ENCODE results near the gene TPD52L1.
A peak's percentile ranks its signal among the peaks of the same experiment; 100 is the strongest.
"Not testable (repeated sequence)": the region's sequence is repeated elsewhere in the genome, so short reads cannot be mapped to it uniquely, and the experiment has no call there.

TPD52L1 gene

DNA sequence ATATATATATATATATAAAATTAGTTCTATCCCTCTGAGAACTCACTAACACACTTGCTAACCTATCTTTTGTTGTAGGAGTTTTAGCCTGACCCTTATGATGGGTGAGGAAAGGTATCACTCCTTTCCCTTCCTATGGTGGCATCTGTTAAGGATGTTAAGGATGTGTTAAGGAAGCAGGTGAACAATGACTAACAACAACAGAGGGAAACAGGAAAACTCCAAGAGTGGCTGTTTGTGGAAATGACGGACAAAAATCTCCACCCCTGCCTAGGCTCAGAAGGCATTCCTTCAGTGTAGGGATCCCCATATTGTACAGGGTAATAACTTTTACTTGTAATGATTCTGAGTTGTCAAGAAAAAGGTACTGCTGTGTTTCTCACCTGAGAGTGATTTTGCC is 8.8 kb upstream of the TPD52L1 start:
- DNase-seq: no peak

DNA sequence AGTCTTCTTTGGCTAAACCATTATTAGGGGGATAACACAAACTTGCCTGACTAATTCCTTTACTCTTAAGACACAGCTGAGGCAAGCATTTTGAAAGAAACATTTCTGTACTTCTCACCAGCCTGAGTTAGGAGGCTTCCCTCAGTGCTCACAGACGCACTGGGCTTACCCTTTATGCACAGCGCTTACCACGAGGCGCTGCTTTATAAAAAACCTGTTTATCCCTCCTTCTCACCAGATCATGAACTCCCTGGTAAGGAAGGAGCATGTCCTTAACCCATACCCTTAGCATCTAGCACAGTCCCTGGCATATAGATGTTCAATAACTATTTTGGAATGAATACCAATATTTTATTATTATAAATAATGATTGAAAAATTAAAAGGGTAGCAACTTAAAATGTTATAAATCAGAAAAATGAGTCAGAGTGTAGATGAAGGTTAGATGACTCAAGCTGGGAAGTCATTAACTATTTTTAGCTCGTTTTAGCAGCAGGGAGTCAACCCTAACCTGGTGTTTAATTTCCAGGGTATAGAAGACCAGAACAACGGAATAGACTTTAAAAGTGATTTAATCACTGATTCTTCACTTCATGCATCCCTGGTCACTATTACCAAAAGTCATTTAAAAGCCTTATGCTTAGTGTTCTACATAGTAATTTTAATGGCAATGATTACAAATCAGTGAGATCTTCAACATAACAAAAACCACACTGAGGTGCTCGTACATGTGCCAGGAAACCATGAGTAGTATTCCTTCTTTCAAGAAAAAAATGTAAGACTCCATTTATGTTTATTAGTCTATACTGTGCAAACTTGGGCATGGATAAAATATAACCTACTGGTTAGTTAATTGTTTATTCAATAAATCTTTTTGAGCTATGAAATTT is 4.1 kb upstream of the TPD52L1 start:
- peak; percentile 70 for DNase-seq

DNA sequence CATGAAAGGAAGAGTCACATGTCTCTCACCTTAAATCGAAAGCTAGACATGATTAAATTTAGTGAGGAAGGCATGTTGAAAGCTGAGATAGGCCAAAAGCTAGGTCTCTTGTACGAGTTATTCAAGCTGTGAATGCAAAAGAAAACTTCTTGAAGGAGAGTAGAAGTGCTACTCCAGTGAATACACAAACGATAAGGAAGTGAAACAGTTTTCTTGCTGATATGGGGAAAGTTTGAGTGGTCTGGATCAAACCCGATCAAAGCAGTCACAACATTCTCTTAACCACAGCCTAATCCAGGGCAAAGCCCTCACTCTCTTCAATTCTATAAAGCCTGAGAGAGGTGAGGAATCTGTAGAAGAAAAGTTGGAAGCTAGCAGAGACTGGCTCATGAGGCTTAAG is 1.9 kb upstream of the TPD52L1 start:
- DNase-seq: no peak

DNA sequence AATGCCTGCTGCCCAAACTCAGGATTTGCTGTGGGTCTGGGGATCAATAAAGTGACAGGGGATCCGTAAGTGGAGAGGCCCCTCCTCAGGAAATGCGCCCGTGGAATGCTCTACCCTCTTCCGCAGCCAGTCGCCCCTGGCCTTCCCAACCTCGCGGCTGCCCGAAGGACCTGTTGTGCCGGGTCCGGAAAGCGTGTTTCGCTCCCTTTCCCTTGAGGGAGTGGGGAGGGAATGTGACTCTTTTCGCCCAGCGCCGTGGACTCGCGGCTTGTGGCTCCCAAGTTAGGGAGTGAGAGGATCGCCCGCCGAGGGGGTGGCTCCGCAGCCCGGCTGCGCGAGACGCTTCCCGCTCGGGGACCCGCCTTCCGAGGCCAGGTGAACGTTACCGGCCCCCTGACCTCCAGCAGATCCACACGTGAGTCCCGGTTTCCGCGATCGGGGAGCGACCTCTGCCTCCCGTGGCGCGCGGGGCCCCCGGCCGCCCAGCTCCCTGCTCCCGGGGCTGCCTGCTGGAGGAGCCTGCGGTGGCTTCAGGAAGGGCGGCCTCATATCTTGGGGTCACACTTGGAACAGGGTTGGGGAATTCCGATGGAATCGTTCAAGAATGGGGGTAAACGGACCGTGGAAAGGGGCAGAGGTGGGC is 666 bp downstream of the TPD52L1 start:
- no peak for DNase-seq

DNA sequence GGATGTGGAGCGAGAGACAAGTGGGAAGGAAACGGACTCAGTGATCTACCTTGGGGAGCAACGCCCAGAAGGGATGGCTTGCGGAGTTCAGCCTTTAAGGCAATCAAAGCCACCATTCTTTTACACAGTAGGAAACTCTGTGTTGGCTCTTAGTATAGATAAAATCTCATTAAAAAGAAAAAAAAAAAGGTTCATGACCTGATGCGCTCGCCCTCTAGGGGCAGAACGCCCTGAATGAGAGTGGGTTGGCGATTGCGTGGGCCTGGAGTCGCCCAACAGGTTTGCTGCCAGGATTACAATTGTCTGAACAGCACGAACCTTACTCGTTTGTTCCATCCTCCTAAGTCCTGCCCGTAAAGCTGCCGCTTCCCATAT is 1.2 kb downstream of the TPD52L1 start:
- DNase-seq: peak; percentile 32

DNA sequence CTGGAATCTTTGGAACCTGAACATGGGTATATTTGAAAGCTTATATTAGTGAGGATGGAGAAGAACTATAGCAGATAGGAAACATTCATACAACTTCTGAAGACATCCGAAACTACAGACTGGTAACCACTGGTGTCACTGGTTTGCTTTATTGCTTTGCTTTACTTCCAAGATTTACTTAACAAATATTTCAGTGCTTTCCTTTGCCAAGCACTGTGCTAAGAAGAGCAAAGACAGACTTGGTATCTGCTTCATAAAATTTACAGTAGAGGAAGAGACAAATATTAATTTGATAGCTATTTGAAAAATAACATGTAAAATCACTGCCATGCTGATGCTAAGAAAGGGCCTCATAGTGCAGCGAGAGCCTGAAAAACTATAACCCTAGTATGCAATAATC is 1.8 kb downstream of the TPD52L1 start:
- no peak for DNase-seq

DNA sequence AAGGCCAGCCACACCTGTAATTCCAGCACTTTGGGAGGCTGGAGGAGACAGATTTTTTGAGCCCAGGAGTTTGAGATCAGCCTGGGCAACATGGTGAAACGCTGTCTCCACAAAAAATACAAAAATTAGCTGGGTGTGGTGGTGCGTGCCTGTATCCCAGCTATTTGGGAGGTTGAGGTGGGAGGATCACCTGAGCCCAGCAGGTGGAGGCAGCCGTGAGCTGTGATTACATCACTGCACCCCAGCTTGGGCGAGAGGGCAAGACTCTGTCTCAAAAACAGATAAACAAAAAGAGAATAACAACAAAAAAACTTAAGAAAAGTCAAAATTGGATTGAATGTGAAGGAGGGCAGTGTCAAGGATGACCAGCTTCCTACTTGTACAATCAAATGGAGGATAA is 2.9 kb downstream of the TPD52L1 start:
- DNase-seq: no peak

DNA sequence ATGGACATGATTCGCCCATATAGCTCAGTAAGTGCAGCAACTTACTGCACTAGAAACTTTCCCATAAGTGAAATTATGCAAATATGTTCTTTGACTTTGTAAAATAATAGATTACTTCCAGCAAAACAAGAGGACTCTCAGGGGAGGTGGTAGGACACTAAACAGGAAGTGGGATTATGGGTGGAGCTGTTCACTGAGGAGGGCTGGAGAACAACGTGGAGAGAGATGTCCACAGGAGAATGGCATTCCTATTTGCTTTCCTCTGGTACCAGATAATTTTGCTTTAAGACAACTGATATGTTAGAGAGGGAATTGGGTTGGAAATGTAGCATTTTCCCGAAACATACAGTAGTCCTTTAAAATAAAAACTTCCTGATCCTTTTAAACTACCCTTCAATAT is 3.7 kb downstream of the TPD52L1 start:
- no peak for DNase-seq

DNA sequence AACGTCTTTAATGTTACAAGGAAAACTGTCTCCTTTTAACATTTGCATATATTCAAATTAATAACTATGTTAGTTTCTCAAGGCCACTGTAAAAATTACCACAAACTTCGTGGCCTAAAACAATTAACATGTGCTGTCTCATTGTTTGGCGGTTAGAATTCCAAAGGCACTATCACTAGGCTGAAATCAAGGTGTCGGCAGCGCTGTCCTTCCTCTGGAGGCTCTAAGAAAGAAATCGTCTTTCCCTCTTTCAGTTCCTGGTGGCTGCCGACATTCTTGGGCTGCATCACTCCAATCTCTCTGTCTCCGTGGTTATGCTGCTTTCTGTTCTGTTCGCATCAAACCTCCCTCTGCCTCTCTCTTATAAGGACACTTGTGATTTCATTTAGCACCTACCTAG is 4.2 kb downstream of the TPD52L1 start:
- no peak for DNase-seq

DNA sequence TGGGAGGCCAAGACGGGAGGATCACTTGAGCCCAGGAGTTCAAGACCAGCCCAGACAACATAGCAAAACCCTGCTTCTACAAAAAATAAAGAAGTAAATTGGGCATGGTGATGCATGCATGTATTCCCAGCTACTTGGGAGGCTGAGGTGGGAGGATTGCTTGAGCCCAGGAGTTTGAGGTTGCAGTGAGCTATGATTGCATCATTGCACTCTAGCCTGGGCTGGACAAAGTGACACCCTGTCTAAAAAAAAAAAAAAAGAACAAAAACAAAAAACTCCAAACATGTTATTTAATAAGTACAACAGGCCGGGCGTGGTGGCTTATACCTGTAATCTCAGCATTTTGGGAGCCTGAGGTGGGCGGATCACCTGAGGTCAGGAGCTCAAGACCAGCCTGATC is 9.8 kb downstream of the TPD52L1 start:
- DNase-seq: not testable (repeated sequence)

DNA sequence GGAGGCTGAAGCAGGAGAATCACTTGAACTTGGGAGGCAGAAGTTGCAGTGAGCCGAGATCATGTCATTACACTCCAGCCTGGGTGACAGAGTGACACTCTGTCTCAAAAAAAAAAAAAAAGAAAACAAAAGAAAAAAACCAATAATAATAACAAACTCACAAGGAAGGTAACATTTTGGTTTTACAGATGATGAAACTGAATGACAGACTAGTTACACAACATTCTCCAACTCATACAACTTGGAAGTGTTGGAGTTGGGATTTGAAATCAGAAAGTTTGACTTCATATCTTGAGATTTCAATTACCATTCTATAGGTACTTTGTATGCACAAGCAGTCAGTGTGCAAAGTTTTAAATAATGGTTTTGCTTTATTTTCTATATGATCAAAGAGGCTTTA is 10.2 kb downstream of the TPD52L1 start:
- no peak for DNase-seq

DNA sequence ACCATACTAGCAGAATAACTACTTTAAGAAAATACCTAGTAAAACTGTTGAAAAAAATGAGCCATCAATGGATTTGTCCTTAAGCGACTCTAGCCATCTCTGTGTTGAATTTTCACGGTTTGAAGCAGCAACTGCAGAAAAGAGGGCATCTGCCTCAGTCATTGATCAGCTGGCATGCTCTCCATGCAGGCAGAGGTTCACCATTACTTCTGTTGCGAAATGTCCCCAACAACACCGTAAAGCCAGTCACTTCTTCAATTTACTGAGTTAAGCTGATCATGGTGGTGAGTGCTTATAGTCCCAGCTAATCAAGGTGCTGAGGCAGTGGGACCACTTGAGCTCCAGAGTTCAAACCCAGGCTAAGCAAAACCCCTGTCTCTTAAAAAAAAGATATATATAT is 11.1 kb downstream of the TPD52L1 start:
- DNase-seq: no peak

DNA sequence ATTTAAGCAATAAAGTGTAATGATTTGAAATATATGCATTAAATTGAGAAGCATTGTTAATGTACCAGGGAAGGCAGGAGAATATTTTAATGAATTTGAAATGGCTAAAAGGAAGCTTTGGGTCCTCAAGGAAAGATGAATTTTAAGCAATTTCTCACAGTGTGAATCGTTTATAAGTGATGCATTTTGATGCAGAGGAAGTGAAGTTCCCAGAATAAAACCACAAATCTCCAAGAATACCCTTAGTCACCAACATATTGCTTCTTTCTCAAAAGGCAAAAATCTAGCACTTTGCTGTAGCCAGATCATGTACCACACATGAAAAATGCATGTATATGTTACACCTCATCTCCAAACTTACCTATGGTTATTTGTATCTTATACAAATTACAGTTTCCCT is 11.7 kb downstream of the TPD52L1 start:
- peak; percentile 51 for DNase-seq

DNA sequence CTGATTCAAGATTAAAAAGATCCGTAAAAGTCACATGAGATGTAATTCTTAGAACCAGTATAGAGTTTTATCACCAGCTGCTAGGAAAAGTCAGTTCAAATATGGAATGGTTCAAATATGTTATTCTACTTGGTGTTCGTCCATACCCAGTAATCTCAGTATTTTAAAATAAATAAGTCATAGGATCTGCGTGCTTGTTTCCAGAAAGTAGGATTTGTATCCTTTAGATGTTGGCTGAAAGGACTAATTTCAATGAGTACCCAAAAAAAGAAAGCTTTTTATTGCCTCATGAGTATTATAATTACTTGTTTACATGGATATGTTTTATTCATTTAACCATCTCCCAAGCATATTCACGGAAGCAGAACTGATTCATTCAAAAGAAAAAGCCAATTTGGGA is 12.2 kb downstream of the TPD52L1 start:
- DNase-seq: no peak

DNA sequence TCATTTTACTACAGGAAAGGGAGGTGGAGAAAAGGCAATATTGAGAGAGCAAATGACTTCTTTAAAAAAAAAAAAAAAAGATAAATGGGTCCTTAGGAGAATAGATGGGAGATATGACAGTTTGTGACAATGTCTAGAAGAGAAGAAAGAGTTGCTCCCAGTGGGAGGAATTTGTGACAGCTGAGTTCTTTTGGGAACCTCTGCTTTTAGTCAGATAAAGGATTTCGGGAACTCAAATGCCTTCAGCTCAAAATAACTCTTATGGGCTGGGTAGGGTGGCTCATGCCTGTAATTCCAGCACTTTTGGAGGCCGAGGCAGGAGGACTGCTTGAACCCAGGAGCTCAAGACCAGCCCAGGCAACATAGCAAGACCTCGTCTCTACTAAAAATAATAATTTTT is 13.1 kb downstream of the TPD52L1 start:
- DNase-seq: no peak

DNA sequence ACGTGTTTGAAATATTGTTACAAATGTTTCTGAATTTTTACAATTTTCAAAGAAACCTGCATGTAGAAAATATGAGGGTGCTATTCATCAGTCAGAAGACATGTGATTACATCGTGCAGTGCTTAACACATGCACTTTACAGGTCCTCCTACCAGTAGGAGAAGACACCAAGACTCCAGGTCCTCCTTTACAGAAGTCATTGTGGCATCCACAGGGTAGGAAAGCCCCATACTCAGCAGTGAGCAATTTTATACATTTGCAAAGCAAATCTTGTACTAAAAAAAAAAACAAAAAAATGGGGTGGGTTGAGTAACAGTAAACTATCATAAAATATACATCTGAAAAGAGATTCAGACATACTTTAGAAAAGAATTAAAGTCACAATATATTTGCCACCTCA is 14.0 kb downstream of the TPD52L1 start:
- DNase-seq: no peak

DNA sequence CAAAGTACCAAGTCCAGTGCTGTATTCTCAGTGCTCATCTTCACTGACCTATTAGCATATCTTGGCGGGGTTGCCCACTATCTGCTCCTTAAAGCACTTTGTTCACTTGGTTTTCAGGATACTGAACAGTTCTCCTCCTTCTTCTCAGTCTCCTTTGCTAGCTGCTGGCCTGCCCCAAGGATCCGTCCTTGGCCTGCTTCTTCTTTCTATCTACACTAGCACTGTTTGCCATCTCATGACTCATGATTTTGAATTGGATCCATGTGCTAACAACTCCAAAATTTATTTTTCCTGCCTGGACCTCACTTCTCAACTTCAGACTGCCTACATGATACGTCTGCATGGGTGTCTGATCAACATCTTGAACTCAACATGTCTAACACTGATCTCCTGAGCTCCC is 15.5 kb downstream of the TPD52L1 start:
- peak; percentile 20 for DNase-seq

DNA sequence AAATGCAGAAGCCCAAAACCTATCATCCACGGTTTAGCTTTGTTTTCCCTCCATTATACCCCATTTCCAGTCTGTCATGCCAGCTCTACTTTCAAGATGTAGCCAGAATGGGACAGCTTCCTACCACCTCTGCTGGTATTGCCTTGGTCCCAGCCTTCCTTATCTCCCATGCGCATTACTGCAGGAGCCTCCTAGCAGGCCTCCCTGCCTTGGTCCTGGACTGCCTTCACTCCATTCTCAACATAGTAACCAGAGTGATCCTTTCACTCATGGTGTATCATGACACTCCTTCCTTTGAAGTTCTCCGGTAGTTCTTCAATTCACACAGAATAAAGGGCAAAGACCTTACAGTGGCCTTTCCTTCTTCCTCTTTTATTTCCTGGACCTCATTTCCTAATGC is 15.9 kb downstream of the TPD52L1 start:
- DNase-seq: no peak

DNA sequence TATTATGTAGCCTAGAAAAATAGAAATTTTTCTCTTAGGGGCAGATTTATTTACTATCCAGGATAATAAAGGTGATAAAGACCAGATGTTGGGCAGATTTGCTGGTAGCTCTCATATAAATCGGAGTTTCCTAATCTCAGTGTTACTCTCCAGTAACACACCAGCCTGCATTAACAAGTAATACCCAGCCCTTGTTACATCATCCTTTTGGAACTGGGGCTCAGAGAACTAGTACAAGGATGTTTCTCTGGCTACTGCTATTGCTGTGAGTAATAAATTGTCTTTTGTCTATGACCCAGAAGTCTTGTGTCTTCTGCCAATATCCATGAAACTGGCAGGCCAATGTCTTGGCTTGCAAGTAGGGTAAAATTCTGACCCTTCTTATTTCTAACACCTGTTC is 16.8 kb downstream of the TPD52L1 start:
- DNase-seq: peak; percentile 42

DNA sequence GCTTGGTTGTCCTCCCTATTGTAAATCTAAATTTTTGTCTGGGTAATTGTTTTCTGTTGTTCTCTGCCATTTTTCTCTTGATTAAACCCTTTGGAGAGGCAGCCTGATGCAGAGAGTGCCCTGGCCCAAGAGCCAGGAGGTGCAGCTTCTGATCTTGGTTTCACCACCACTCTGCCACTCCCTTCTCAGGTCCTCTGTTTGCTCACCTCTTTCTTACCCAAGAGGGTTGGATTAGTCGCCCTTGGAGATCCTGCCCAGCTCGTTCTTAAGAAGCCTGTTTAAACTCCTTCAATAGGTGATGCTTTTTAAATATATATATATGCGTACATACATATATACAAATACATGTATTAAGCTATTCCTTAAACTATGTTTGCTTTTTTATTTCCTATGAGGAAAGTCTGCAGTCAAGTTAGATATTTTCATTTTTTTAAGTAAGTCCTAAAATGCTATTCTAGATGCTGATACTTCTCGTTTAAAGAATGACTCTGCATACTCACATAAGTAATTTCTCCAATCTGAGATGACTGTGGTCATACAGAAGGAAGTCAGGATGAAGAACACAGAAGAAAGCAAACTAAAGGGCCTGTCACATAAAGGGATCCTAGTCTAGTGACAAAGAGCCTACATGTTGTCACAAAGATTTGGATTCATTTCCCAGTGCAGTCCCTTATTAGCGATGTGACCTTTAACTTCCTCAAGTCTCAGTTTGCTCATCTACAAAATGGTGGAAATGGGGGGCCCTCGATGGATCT is 19.9 kb downstream of the TPD52L1 start:
- DNase-seq: no peak

DNA sequence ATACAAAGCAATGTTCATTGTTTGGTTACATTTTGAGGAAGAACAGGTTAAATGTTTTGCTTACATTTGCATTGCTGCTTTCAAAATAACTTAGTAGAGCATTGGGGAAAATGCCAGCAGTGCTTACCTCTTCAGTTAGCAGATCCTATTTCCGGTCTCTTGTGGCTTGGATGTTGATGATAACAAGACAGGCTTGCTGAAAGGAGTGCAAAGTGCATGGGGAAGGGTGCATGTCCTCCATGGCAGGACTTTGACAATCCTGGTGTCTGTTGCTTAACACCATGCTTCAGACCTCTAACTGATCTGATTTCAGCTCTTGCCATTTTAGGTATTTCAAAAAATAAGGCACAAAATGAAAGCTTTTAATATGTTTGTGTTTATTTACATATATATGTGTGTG is 21.1 kb downstream of the TPD52L1 start:
- no peak for DNase-seq

DNA sequence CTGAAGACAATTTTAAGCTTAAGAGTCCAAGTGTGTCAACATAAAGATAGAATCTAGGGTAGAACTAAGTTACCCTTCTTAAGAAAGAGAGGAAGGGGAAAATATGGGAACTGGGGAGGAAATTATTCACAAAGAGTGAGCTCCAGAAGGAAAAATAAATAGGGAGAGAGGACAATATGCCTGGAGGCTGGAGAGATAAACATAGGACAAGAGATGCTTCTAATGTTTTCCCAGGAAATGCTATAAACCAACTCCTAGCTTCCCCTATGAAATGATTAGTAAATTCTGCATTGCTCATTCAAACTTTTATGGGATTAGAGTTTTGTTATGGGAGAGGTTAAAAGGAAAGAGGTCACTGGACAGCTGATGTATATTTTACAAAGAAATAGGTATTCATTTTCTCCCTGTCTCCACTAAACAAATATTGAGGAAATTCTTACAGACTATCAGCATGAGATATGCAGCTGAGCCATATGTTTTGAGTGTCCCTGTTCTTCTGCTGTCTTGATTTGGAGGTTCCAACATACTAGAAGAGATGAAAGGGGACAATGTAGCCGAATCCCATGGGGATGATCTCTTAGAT is 22.0 kb downstream of the TPD52L1 start:
- DNase-seq: no peak

DNA sequence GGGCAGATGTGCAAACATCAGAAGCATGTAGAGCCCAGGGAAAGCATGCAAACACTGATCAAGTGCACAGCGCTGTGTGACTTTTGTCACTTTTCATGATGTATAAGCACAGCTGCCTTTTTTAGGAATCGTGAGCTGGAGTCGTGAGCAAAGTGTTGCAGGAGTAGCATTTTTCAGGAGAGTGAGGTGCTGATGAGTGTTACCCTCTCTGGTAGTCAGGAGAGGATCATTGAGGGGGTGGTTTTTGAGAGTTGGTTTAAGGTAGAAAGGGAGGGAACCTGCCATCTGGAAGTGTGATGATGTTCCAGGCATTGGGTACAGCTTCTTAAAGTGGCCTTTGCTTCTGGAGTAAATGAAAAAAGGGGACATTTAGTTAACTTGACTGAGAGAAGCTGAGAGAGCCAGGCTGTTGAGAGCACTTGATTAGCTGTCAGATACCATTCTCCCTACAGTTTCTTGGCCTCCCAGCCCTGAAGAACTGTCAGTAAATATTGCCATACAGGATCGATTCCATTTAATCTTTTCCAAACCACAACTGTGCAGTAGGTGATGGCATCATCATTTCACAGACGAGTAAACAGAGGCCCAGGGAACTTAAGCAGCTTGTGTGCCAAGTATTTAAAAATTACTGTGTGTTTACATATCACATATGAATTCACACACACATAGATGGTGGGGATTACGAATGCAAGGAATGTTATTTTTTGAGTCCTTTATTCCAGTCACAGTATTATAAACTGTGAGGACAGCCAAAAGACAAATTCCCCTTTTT is 28.9 kb downstream of the TPD52L1 start:
- no peak for DNase-seq

Data from HCEC 1CT (cell line).